ENCODE data around the gene SMIM28.

Gene SMIM28

DNA sequence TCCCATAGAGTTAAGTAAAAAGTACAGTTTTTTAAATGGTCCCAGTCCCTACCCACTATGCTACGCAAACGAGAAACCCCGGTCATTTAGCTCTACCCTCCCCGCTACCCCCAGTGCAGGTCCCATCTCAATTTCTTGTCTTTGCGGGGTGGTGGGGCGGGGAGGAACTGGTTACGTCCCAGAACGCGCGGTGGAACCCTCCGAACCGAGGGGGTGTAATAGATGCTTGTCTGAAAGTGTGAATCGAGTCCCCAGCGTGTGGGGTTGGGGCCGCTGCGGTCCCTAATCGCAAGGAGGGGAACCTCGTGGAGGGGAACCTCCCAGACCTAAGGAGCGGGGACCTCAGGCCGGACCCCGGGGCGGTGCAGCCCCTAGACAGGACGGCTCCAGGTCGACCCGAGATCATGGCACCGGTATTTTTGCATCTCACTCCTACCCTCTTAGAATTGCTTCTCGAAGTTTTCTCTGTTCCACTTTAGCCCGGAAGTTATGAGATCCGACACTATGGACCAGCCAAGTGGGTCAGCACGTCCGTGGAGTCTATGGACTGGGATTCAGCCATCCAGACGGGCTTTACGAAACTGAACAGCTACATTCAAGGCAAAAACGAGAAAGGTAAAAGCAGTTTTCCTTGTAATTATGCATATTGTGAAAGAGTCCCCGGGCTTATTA, 27.1 kb downstream of the SMIM28 start:
- no peak for DNase-seq (ENCODE audit: extremely low read depth, low read depth)
- TF ChIP-seq, protein P1, sequence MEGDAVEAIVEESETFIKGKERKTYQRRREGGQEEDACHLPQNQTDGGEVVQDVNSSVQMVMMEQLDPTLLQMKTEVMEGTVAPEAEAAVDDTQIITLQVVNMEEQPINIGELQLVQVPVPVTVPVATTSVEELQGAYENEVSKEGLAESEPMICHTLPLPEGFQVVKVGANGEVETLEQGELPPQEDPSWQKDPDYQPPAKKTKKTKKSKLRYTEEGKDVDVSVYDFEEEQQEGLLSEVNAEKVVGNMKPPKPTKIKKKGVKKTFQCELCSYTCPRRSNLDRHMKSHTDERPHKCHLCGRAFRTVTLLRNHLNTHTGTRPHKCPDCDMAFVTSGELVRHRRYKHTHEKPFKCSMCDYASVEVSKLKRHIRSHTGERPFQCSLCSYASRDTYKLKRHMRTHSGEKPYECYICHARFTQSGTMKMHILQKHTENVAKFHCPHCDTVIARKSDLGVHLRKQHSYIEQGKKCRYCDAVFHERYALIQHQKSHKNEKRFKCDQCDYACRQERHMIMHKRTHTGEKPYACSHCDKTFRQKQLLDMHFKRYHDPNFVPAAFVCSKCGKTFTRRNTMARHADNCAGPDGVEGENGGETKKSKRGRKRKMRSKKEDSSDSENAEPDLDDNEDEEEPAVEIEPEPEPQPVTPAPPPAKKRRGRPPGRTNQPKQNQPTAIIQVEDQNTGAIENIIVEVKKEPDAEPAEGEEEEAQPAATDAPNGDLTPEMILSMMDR (IDR thresholded peaks at IDR 0.05; ENCODE audit: low read depth, low read length): no peak; the same call in 1 of the 2 replicates

- DNase-seq (ENCODE audit: extremely low read depth, low read depth): no peak
- TF ChIP-seq, protein P1 (IDR thresholded peaks at IDR 0.05; ENCODE audit: low read depth, low read length): no peak
Observed at GRCh38 chr6:138405816-138406413, 28.2 kb downstream of the SMIM28 start.

DNA sequence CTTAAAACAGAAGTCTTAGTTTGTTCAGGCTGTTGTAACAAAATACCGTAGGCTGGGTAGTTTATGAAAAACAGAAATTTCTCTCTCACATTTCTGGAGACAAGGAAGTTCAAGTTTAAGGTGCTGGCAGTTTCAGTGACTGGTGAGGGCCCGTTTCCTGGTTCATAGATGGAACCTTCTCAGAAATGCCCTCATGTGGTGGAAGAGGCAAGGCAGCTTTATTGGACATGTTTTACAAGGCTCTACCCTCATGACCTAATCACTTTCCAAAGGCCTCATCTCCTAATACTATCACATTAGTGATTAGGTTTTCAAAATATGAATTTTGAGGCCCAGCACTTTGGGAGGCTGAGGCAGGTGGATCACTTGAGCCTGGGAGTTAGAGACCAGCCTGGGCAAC, 28.7 kb downstream of the SMIM28 start:
- TF ChIP-seq, protein P1 (IDR thresholded peaks at IDR 0.05; ENCODE audit: low read depth, low read length): no peak
- DNase-seq (ENCODE audit: extremely low read depth, low read depth): no peak

GRCh38 chr6:138410048-138410735, 32.5 kb downstream of the SMIM28 start:
- TF ChIP-seq, protein P1 (IDR thresholded peaks at IDR 0.05; ENCODE audit: low read depth, low read length): no peak
- peak; percentile 49 for DNase-seq (ENCODE audit: extremely low read depth, low read depth)

GRCh38 chr6:138410972-138411880, 33.5 kb downstream of the SMIM28 start:
- TF ChIP-seq, protein P1 (IDR thresholded peaks at IDR 0.05; ENCODE audit: low read depth, low read length): no peak
- DNase-seq (ENCODE audit: extremely low read depth, low read depth): no peak

DNA sequence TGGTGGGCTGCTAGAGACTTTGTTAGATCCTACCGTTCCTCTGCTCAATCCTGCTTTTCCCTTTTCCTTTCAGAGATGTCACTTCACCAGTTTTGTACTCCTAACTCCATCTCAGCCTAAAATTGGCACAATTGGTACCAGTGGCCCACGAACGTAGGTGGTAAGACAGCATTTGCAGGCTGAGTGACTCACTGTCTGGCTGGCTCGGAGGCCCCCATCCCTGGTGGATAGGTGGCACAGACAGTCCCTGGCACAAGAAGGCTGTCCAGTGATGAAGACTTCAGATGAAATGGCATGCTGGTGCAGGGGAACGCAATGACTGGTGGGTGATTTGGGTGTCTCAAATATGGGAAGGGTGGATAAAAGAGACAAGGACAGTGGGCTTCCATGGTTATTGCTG, 37.4 kb downstream of the SMIM28 start:
- no peak for DNase-seq (ENCODE audit: extremely low read depth, low read depth)
- TF ChIP-seq, protein P1 (IDR thresholded peaks at IDR 0.05; ENCODE audit: low read depth, low read length): no peak

Measured in AG09319 (cell line).